NCI-H2081 (cell line): ENCODE data around the gene GTPBP2.

Experiments used
- DNase-seq, 2 experiments: peaks; one replicate each; lab custom pipeline; 2025; lab: John Stamatoyannopoulos, UW

Gene GTPBP2, protein sequence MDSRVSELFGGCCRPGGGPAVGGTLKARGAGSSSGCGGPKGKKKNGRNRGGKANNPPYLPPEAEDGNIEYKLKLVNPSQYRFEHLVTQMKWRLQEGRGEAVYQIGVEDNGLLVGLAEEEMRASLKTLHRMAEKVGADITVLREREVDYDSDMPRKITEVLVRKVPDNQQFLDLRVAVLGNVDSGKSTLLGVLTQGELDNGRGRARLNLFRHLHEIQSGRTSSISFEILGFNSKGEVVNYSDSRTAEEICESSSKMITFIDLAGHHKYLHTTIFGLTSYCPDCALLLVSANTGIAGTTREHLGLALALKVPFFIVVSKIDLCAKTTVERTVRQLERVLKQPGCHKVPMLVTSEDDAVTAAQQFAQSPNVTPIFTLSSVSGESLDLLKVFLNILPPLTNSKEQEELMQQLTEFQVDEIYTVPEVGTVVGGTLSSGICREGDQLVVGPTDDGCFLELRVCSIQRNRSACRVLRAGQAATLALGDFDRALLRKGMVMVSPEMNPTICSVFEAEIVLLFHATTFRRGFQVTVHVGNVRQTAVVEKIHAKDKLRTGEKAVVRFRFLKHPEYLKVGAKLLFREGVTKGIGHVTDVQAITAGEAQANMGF

DNA sequence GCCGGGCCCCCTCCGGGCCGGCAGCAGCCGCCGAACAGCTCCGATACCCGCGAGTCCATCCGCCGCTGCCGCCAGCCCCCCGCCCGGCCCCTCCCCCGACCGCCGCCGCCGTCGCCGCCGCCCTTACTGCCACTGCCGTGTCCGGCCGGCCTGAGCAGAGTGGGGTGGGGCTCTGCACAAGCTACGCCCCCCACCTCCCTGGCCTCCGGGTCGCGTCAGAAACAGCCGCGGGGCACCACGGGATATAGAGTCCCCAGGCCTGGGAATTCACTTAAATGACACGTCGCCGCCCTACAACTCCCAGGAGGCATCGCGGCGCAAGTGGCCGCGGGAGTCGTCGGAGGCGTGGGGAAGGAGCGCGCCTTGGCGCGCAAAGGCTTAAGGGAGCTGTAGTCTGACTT, at the start of gene GTPBP2:
Gene GTPBP2, minus strand, starts transcription at position 161 of the 401 bp plus-strand sequence. Its CDS starts 102 bp downstream, at position 59.
- DNase-seq, result peak; percentile 98 to 99

DNA sequence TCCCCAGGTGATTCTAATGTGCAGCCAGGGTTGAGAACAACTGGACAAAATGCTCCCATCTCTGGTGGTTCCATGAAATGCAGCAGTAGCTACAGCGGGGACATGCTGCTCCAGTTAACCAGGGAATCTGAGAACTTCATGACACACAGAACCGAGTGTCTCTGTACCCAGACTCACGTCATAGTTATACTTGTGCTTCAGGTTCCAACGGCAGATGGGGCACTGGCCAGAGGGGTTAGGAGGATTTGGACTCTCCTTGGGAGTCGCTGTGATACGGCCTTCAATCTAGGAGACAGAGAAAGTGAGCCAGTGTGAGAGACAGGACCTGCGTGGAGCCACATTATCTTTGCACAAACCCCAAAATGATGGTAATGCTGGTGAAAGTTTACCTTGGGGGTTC, 49.3 kb upstream of the GTPBP2 start:
- DNase-seq, result no peak

DNA sequence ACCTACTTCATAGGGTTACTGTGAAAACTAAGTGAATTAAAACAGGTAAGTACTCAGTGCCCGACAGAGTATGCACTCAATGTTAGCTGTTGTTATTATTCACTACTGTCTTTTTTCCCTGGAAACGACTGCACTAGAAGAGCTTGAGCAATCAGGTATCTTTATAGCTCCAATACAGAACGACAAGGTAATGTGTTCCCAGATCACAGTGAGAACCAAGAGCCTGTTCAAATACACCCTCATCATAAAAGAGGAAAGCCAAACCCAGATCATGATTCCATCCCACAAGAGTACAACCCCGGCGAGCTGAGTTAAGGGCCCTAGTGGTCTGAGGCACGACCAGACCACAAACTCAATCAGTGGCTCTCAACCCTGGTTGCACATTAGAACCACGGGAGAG, 48.7 kb upstream of the GTPBP2 start:
- no peak for DNase-seq

- no peak for DNase-seq
These were observed 48.0 kb upstream of the GTPBP2 start for GRCh38 chr6:43676962-43677606.

DNA sequence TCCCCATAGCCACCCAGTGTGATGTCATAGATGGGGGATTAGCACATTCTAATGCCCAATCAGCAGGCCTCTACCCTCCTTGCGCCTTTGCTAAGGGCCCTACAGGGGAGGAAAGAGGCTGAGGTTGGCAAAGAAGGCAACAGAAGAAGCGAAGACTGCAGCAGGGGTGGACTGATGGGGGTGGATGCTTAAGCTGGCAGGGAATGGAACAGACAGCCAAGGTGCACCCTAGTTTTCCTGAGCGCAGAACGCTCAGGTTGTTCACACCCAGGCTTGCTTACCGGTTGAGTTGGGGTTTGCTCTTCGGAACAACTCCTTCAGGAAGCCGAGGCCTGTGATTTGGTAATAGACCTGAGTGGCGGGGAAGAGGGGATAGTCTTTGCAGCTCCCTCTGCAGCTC, 45.9 kb upstream of the GTPBP2 start:
- DNase-seq, result no peak

- DNase-seq, result no peak
These were observed 45.2 kb upstream of the GTPBP2 start for GRCh38 chr6:43674291-43674690.

DNA sequence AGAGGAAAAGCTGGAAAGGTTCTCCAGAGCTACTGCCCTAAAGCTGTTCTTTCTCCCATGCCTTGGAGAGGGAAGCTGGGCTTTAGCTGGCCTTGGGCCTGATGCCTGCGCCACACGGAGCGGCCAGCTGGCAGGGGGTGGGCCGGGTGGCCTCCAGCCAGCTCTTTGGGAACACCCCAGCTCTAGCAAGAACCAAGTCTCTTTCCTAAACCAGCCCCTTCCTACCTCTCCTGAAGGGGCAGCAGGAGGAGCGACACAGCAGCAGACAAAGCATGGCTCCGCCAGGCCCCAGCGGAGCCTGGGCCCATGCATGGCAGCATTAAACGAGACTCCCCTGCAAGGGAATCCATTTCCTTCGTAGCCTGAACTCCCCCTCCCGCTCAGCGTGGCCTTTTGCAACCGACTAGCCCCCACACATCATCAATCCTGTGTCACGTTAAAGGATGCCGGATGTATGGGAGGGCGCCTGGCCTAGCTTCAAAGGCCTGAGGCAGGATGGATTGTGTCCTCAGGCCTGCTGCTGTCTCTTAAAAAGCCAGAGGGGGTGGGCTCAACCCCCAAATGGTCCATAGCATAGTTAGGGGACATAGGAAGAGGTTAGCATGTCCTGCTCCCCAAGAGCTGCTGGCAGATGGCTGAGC, 44.5 kb upstream of the GTPBP2 start:
- DNase-seq, result no peak

DNA sequence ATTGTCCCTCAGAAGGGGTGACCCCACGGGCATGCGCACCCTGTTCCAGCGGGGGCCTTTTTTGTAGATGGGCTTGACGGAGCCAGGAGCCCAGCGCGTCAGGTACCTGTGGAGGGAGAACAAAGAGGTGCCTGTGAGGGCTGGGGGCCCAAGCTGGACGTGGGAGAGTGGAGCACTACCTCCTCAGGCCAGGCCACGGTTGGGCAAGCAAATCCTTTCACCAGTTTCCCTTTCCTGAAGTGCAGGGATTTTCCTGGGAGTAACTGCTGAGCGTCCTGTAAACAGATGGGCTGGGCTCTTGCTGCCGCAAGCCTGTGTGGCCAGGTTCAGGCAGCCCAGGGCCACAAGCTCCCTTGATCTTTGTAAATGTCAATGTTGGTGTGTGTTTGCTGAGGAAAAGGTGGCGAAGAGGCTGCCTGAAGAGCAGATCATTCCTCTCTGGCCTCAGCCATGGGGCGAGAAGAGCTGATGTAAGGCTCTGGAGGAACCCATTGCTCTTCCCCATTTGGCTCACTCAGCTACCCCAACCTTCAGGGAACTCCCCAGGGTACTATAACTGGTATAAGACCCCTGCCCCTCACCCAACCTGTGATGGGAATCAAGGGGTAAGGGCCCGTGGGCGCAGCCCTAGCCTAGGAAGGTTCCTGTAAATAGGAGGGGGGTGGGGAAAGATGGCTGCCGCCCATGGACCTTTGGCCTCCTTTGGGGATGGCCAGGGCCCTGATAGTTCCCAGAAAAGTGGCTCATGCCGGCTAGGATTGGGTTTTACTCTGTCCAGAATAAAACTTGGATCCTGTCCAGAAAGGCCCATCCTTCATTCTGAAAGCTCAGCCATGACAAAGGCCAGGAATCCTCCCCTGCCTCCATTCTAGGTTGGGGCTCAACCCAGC, 43.0 kb upstream of the GTPBP2 start:
- DNase-seq, result no peak

- no peak for DNase-seq
These were observed 42.1 kb upstream of the GTPBP2 start for GRCh38 chr6:43671011-43671800.

DNA sequence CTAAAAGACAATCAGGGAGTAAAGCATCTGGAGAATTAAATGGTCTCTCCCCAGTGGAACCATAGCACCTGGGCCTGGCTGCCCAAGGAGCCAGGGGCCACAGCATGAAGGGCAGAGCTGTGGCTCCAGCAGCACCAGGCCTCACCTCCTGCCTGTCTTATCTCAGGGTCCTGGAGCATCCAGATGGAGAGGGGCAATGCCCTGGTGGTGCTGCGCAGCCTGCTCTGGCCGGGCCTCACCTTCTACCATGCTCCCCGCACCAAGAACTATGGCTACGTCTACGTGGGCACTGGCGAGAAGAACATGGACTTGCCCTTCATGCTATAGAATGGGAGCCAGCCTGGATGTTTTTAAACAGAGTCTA, 41.5 kb upstream of the GTPBP2 start:
- DNase-seq, result no peak

DNA sequence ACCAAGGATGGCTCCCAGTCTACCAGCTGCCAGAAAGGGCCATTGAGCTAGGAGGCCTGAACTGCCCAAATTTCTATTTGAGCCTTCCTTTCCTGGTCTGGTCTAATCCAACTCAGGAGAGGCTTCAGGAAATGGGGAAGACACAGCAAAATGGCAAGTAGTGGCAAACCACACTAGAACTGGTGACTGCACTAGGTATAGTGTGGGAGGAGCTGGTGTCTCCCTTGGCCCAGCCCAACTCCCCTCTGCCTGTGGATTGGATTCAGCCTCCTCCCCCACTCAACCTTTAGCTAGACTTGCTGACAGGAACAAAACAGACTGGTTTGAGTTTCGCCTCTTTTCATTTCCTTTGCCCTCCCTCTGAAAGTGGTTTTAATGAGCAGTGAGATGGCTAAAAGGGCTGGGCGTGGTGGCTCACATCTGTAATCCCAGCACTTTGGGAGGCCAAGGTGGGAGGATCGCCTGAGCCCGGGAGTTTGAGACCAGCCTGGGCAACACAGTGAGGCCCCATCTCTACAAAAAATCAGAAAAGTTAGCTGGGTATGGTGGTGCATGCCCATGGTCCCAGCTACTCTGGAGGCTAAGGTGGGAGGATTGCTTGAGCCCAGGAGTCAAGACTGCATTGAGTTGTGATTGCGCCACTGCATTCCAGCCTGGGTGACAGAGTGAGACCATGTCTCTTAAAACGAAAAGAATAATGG, 41.0 kb upstream of the GTPBP2 start:
- no peak for DNase-seq

GRCh38 chr6:43669050-43669921, 40.2 kb upstream of the GTPBP2 start:
- no peak for DNase-seq

- peak in 1 of 2 experiments; percentile 61 for DNase-seq
These were observed 39.3 kb upstream of the GTPBP2 start for GRCh38 chr6:43668151-43669028.

GRCh38 chr6:43667245-43668150, 38.4 kb upstream of the GTPBP2 start:
- peak; percentile 70 to 71 for DNase-seq

- no peak for DNase-seq
These were observed 37.3 kb upstream of the GTPBP2 start for GRCh38 chr6:43666196-43666920.

DNA sequence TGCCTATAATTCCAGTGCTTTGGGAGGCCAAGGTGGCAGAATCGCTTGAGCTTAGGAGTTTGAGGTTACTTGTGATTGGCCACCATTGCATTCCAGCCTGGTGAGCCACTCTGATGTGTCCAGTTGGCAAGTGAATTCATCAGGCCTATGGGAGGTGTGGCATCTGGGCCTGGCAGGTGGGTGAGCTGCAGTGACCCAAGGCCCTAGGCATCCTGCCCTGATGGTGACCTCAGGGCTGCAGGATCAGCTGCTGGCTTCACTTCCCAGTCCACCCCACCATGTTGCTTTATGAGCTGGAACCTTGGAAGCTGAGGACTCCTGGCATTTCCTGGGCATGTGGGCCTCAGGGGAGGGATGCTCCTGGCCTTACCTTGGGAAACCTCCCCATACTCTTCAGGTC, 36.3 kb upstream of the GTPBP2 start:
- DNase-seq, result no peak
